HepG2 (cell line): ENCODE results near the gene DCUN1D3. TPM values are rescaled to one million over a fixed set of nuclear protein-coding genes. Genes with fewer than 3 reads are reported as not detected.

Source experiments
- ATAC-seq: fragments of 200-7000 bp; cut with Tn5 transposase; 3 replicates; pipeline ENCODE4 v1.9.1; 2020; ENCODE audit warnings: mild to moderate bottlenecking, moderate library complexity
- BruUV-seq: library from RNA; stranded (reverse); fragments of 400-500 nt; replicated peaks from 2 replicates; lab custom pipeline; 2021; lab: Mats Ljungman, UMichigan
- CTCF ChIA-PET: fragments of 300-600 bp; formaldehyde crosslinking; extraction: SDS; loops from one replicate; lab custom pipeline; 2021; ENCODE audit warnings: low total read pairs, inconsistent platforms, low intra/inter-chr PET ratio; lab: Yijun Ruan, JAX
- POLR2A ChIA-PET: fragments of 350-600 bp; sonication (Branson Sonifier 250); formaldehyde crosslinking; loops from one replicate; lab custom pipeline; 2020; ENCODE audit warnings: antibody characterized with exemption, inconsistent platforms; lab: Yijun Ruan, JAX
- DNase-seq: peaks from one replicate; pipeline ENCODE4 v3.0.0-alpha.2; 2015; ENCODE audit warnings: low spot score
- FAIRE-seq: peaks from 3 replicates; lab custom pipeline; 2011; peaks lifted over from hg19 to GRCh38; lab: Jason Lieb, UNC
- H2AFZ ChIP-seq: one replicate; pipeline ENCODE4 v1.6.1; 2011; ENCODE audit warnings: low read length, inconsistent platforms
- H3K27ac ChIP-seq: fragments of 300-600 bp; 3 replicates; pipeline ENCODE4 v1.8.0; 2011; ENCODE audit warnings: mixed run types, mild to moderate bottlenecking, mixed read lengths, low read length, inconsistent platforms; ENCODE audit not compliant: insufficient read depth; ENCODE audit errors: extremely low read length
- H3K27me3 ChIP-seq, 2 experiments: fragments of 200-600 bp in 1 of 2; 2 replicates in 1 of 2; 3 replicates in 1 of 2; pipeline versions ENCODE4 v1.6.0 to v1.8.0; 2011; ENCODE audit warnings: low read length in 2 of 2, mild to moderate bottlenecking in 2 of 2, moderate library complexity in 2 of 2, inconsistent platforms in 1 of 2; ENCODE audit not compliant: insufficient read depth in 2 of 2, control insufficient read depth in 1 of 2
- H3K36me3 ChIP-seq, 2 experiments: fragments of 200-600 bp in 1 of 2; replicated peaks in 1 of 2; 2 replicates in 1 of 2; 3 replicates in 1 of 2; pipeline versions ENCODE4 v1.5.1 to v1.8.0; 2011; ENCODE audit warnings: low read length in 2 of 2, inconsistent platforms in 1 of 2; ENCODE audit not compliant: insufficient read depth in 2 of 2, control insufficient read depth in 1 of 2
- H3K4me1 ChIP-seq: 2 replicates; pipeline ENCODE4 v1.5.1; 2012; ENCODE audit warnings: low read length, inconsistent platforms; ENCODE audit not compliant: insufficient read depth
- H3K4me2 ChIP-seq: 2 replicates; pipeline ENCODE4 v1.6.0; 2011; ENCODE audit warnings: low read depth, low read length, inconsistent platforms
- H3K4me3 ChIP-seq, 3 experiments: fragments of 200-600 bp in 1 of 3; sonication (generic), shearing (Covaris generic) in 1 of 3; replicated peaks in 1 of 3; 2 replicates each; pipeline ENCODE4 v1.5.1; 2011 to 2016; ENCODE audit warnings: low read length in 3 of 3, inconsistent platforms in 2 of 3, low read depth in 2 of 3, mild to moderate bottlenecking in 2 of 3, control low read depth in 1 of 3, mixed read lengths in 1 of 3; ENCODE audit not compliant: insufficient read depth in 1 of 3
- H3K79me2 ChIP-seq: one replicate; pipeline ENCODE4 v1.6.1; 2011; ENCODE audit warnings: low read length, inconsistent platforms; ENCODE audit not compliant: insufficient read depth
- H3K9ac ChIP-seq: 2 replicates; pipeline ENCODE4 v1.6.0; 2011; ENCODE audit warnings: mild to moderate bottlenecking, low read depth, low read length, inconsistent platforms; ENCODE audit not compliant: insufficient read depth
- H3K9me3 ChIP-seq: 2 replicates; pipeline ENCODE4 v1.5.1; 2012; ENCODE audit warnings: mild to moderate bottlenecking, low read length
- H4K20me1 ChIP-seq: 2 replicates; pipeline ENCODE4 v1.6.0; 2011; ENCODE audit warnings: inconsistent platforms, mild to moderate bottlenecking, low read length, moderate library complexity; ENCODE audit not compliant: insufficient read depth
- HMGXB4 ChIP-seq, 2 experiments: sonication (generic) in 1 of 2; formaldehyde crosslinking in 1 of 2; IDR thresholded peaks; 2 replicates each; pipeline versions ENCODE4 v1.4.0 to v1.6.1; 2018 to 2020; ENCODE audit warnings: missing genetic modification reagents in 2 of 2, borderline replicate concordance in 1 of 2, low read depth in 1 of 2, mild to moderate bottlenecking in 1 of 2, missing biosample characterization in 1 of 2
- LRRFIP1 ChIP-seq: sonication (generic); formaldehyde crosslinking; conservative IDR thresholded peaks from 2 replicates; pipeline ENCODE4 v1.4.0; 2020; ENCODE audit warnings: missing genetic modification reagents
- MAFK ChIP-seq, 2 experiments: IDR thresholded peaks in 1 of 2; conservative IDR thresholded peaks in 1 of 2; 2 replicates each; pipeline ENCODE4 v1.6.1; 2011; ENCODE audit warnings: improper control_type of control experiment in 2 of 2, low read length in 2 of 2
- ZBTB7A ChIP-seq: sonication (generic); formaldehyde crosslinking; IDR thresholded peaks from 2 replicates; pipeline ENCODE4 v1.8.0; 2022; ENCODE audit warnings: mild to moderate bottlenecking, missing genetic modification reagents
- ZNF775 ChIP-seq: sonication (generic); formaldehyde crosslinking; IDR thresholded peaks from 2 replicates; pipeline ENCODE4 v1.4.0; 2020; ENCODE audit warnings: missing genetic modification reagents, mild to moderate bottlenecking, moderate library complexity, borderline replicate concordance
- ZSCAN25 ChIP-seq: sonication (generic); formaldehyde crosslinking; IDR thresholded peaks from 2 replicates; pipeline ENCODE4 v1.8.0; 2022; ENCODE audit warnings: mild to moderate bottlenecking, missing genetic modification reagents
- WGBS: methylation state at CpG from one replicate; pipeline ENCODE4 v1.1.6; 2017; ENCODE audit warnings: low lambda C conversion rate; 5-methylcytosine and 5-hydroxymethylcytosine counted together
- in situ Hi-C: cut with HindIII; loops from 2 replicates; pipeline ENCODE4 v1.10.0; 2017; ENCODE audit warnings: low pct_unique_long_range_greater_than_20kb; ENCODE audit not compliant: extremely low pct_ligation_motif_present
- intact Hi-C: fragments of 100-400 bp; cut with micrococcal nuclease; formaldehyde crosslinking; loops from one replicate; pipeline ENCODE4 v1.10.0; 2022; ENCODE audit not compliant: unreplicated experiment
- polyA plus RNA-seq, 8 experiments: library from polyadenylated mRNA; depleted of rRNA in 3 of 8; stranded (reverse) in 7 of 8; unstranded in 1 of 8; fragments of >200 nt; fragmentation: Illumina TruSeq in 4 of 8; extraction: Trizol in 4 of 8; gene quantifications; 2 replicates each; pipeline versions ENCODE4 v1.2.1 to v1.2.3, GENCODE V29; 2011 to 2016; ENCODE audit warnings: low read depth in 4 of 8, missing spikeins in 1 of 8, mixed read lengths in 1 of 8; ENCODE audit not compliant: insufficient read depth in 1 of 8
- total RNA-seq, 5 experiments: library from RNA; depleted of rRNA; stranded (reverse); fragments of >200 nt; fragmentation: Illumina TruSeq; extraction: Trizol; gene quantifications; 2 replicates each; pipeline ENCODE4 v1.2.3, GENCODE V29; 2016; ENCODE audit warnings: low read depth in 1 of 5
- TF ChIP-seq, protein P1 (sequence below): sonication (generic); formaldehyde crosslinking; conservative IDR thresholded peaks from 2 replicates; pipeline ENCODE4 v1.8.0; 2022; ENCODE audit warnings: low read depth, missing genetic modification reagents

The DCUN1D3 gene
- total and polyA plus RNA-seq, 2 of the 13 experiments (the other 11 are each of a cell fraction or from before 2014, with no cell fraction given), result 5.0 to 19.3 TPM

GRCh38 chr16:20839504-20839903 is 60.7 kb downstream of the DCUN1D3 start (continued):
- TF ChIP-seq HMGXB4 (CRISPR knock-in tag; IDR thresholded peaks at IDR 0.05; ENCODE audit: borderline replicate concordance in 1 of 2, low read depth in 1 of 2), result no peak

GRCh38 chr16:20838240-20838639 is 61.9 kb downstream of the DCUN1D3 start:
- Histone ChIP-seq H3K79me2 (no peaks in the 10 kb centered on the region), H3K27ac (no peak overlapping the region), H3K9ac (no peak overlapping the region), H3K4me3 (no peak overlapping the region), H3K27me3 (no peaks in the 10 kb centered on the region), H4K20me1 (no peaks in the 10 kb centered on the region), H2AFZ (no peak overlapping the region), H3K4me1 (no peaks in the 10 kb centered on the region), H3K9me3 (no peaks in the 10 kb centered on the region; the same call in 1 of the 2 replicates), H3K4me2 (no peak overlapping the region), H3K36me3 (peaks cover 11 to 46% of the 10 kb centered on the region in 2 experiments)
- BruUV-seq, result no TSS peak
- in situ Hi-C loops, result no loop called here
- intact Hi-C loops, result no loop called here
- TF ChIP-seq LRRFIP1 (CRISPR knock-in tag), result no peak
- TF ChIP-seq ZBTB7A (CRISPR knock-in tag), result no peak
- TF ChIP-seq MAFK (conservative IDR thresholded peaks at IDR 0.05 in 1 of 2, IDR thresholded peaks at IDR 0.05 in 1 of 2; ENCODE audit: low read length in 2 of 2), result no peak
- TF ChIP-seq ZNF775, result no peak
- TF ChIP-seq, protein P1, sequence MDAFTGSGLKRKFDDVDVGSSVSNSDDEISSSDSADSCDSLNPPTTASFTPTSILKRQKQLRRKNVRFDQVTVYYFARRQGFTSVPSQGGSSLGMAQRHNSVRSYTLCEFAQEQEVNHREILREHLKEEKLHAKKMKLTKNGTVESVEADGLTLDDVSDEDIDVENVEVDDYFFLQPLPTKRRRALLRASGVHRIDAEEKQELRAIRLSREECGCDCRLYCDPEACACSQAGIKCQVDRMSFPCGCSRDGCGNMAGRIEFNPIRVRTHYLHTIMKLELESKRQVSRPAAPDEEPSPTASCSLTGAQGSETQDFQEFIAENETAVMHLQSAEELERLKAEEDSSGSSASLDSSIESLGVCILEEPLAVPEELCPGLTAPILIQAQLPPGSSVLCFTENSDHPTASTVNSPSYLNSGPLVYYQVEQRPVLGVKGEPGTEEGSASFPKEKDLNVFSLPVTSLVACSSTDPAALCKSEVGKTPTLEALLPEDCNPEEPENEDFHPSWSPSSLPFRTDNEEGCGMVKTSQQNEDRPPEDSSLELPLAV (CRISPR knock-in tag), result no peak
- TF ChIP-seq ZSCAN25 (CRISPR knock-in tag), result no peak
- ATAC-seq, result no peak
- 76% methylated on average over 1 of the region's 1 CpG for WGBS
- DNase-seq, result no peak
- CTCF ChIA-PET, result no interaction called here
- POLR2A ChIA-PET, result no interaction called here
- FAIRE-seq, result no peak
